Adrenal gland (tissue), 12 donors: ENCODE measurements around the gene CCDC57. TPM values are rescaled to one million over a fixed set of nuclear protein-coding genes. Genes with fewer than 3 reads are reported as not detected.
A peak's percentile ranks its signal among the peaks of the same experiment; 100 is the strongest.
"Not testable (repeated sequence)": the region's sequence is repeated elsewhere in the genome, so short reads cannot be mapped to it uniquely, and the experiment has no call there.

Experiments used
- DNase-seq, 7 donors: peaks; one replicate each; pipeline ENCODE4 v3.0.0-alpha.2; 2019 to 2020
- H3K27ac ChIP-seq, 5 donors: fragments of 200-600 bp; sonication (generic) in 4 of 5; 1 replicate in 3 of 5; 2 replicates in 2 of 5; pipeline versions ENCODE4 v1.5.1 to v1.8.0; 2016 to 2020; ENCODE audit warnings: mild to moderate bottlenecking in 1 of 5
- H3K27me3 ChIP-seq: fragments of 200-600 bp; 2 replicates; pipeline ENCODE4 v1.8.0; 2021
- H3K36me3 ChIP-seq, 2 donors: fragments of 200-600 bp; replicated peaks in 1 of 2; 1 replicate in 1 of 2; 2 replicates in 1 of 2; pipeline versions ENCODE4 v1.5.1 to v1.8.0; 2018 to 2022
- H3K4me1 ChIP-seq, 2 donors: fragments of 200-600 bp; replicated peaks in 1 of 2; 1 replicate in 1 of 2; 2 replicates in 1 of 2; pipeline versions ENCODE4 v1.5.1 to v1.8.0; 2018 to 2021
- H3K4me3 ChIP-seq, 4 donors: fragments of 200-600 bp; sonication (generic) in 3 of 4; one replicate each; pipeline ENCODE4 v1.5.1; 2016 to 2018
- H3K9me3 ChIP-seq, 3 donors: fragments of 200-600 bp; sonication (generic) in 1 of 3; replicated peaks in 1 of 3; 1 replicate in 2 of 3; 2 replicates in 1 of 3; pipeline versions ENCODE4 v1.5.1 to v1.8.0; 2016 to 2021
- CTCF ChIP-seq, 6 experiments: fragments of 450-650 bp in 4 of 6; fragments of 200-600 bp in 2 of 6; sonication (generic) in 1 of 6; IDR thresholded peaks; 1 replicate in 5 of 6; 2 replicates in 1 of 6; pipeline versions ENCODE4 v1.5.1 to v1.8.0; 2016 to 2021; ENCODE audit warnings: antibody characterized with exemption in 6 of 6, mild to moderate bottlenecking in 2 of 6, moderate library complexity in 1 of 6
- POLR2A ChIP-seq, 2 donors: fragments of 450-650 bp; IDR thresholded peaks; one replicate each; pipeline ENCODE4 v1.6.1; 2017; ENCODE audit warnings: antibody characterized with exemption in 2 of 2, mild to moderate bottlenecking in 2 of 2, moderate library complexity in 1 of 2
- WGBS, 4 donors: extraction: QIAGEN DNeasy Blood & Tissue Kit in 2 of 4; methylation state at CpG; one replicate each; pipeline versions ENCODE4 v1.1.5 to v1.1.7; 2013 to 2017; 5-methylcytosine and 5-hydroxymethylcytosine counted together
- intact Hi-C, 2 donors: fragments of 100-400 bp; cut with DNase I; formaldehyde crosslinking; loops; one replicate each; pipeline versions ENCODE4 v1.14.1 to v1.15.0; 2022 to 2023
- polyA plus RNA-seq, 3 donors: library from polyadenylated mRNA; stranded (reverse); fragments of 200-250 nt in 2 of 3; fragments of 350-450 nt in 1 of 3; fragmentation: Illumina TruSeq in 1 of 3; extraction: RNeasy Lipid Tissue Mini Kit (QIAGEN cat#74804) in 1 of 3; gene quantifications; one replicate each; pipeline ENCODE4 v1.2.3, GENCODE V29; 2013 to 2014
- total RNA-seq, 9 donors: library from RNA; depleted of rRNA in 4 of 9; stranded (reverse); fragments of >200 nt in 4 of 9; fragments of 120-200 nt in 1 of 9; fragmentation: NEBNext Ultra II Directional in 1 of 9; extraction: Animal tissue kit (Norgen Biotek cat#: 25700) in 1 of 9; gene quantifications; one replicate each; pipeline versions ENCODE4 v1.1.0 to v1.2.4, GENCODE V29; 2013 to 2023
- donor health status: healthy with polysubstance abuse.
- donor health status: Bipolar disorder and iron deficiency.
- donor health status: DM: yes; HTN: yes; CAD: no.
- donor health status: DM: no; HTN: no; CAD: no.
- donor health status: DM: no; HTN: no; CAD: no.
- donor health status: DM: yes; HTN: yes; CAD: no.

Gene CCDC57
- total and polyA plus RNA-seq, 12 donors = 7.1 to 275 (median 28.8) TPM

GRCh38 chr17:82215095-82215971, 2.7 kb upstream of the CCDC57 start:
- Histone ChIP-seq H3K4me3 (no peak overlapping the region), H3K4me1 (peaks cover 36 to 39% of the 10 kb centered on the region in 2 donors), H3K27ac (peak overlapping the region in 4 of 5 donors; percentile 70 to 97 (median 85)), H3K27me3 (no peaks in the 10 kb centered on the region), H3K9me3 (no peaks in the 10 kb centered on the region), H3K36me3 (no peaks in the 10 kb centered on the region)
- DNase-seq = peak in 4 of 7 donors; percentile 50 to 63 (median 54)
- no peak for TF ChIP-seq CTCF (IDR thresholded peaks at IDR 0.05)
- no peak for TF ChIP-seq POLR2A (IDR thresholded peaks at IDR 0.05)
- intact Hi-C loops = no loop called here
- WGBS, 4 donors = 67 to 76% (median 73%) methylated on average over 22 to 25 of the region's 25 CpGs

GRCh38 chr17:82214012-82214628, 1.5 kb upstream of the CCDC57 start:
- no peak for TF ChIP-seq POLR2A (IDR thresholded peaks at IDR 0.05)
- no peak for TF ChIP-seq CTCF (IDR thresholded peaks at IDR 0.05)
- H3K36me3 ChIP-seq = no peaks in the 10 kb centered on the region
- WGBS, 4 donors = 80 to 90% (median 87%) methylated on average over 3 to 11 of the region's 11 CpGs
- peaks cover 36 to 39% of the 10 kb centered on the region in 2 donors for H3K4me1 ChIP-seq
- no peak for DNase-seq
- no peaks in the 10 kb centered on the region for H3K9me3 ChIP-seq
- H3K4me3 ChIP-seq = no peak overlapping the region
- H3K27me3 ChIP-seq = no peaks in the 10 kb centered on the region
- intact Hi-C loops = no loop called here
- H3K27ac ChIP-seq = peak overlapping the region in 1 of 5 donors; percentile 97

- Histone ChIP-seq H3K36me3 (no peaks in the 10 kb centered on the region), H3K27me3 (no peaks in the 10 kb centered on the region), H3K27ac (peak overlapping the region in 4 of 5 donors; percentile 14 to 85 (median 68)), H3K4me3 (peak overlapping the region; percentile 44 to 91 (median 82)), H3K9me3 (no peaks in the 10 kb centered on the region), H3K4me1 (peaks cover 36 to 39% of the 10 kb centered on the region in 2 donors)
- 7 to 32% (median 14%) methylated on average over 8 to 37 of the region's 37 CpGs for whole genome bisulfite sequencing, 4 donors
- TF ChIP-seq CTCF (IDR thresholded peaks at IDR 0.05) (no peak), POLR2A (IDR thresholded peaks at IDR 0.05) (no peak)
- intact Hi-C loops = no loop called here
- DNase-seq = peak in 5 of 7 donors; percentile 49 to 79 (median 61)
These were observed 789 bp upstream of the CCDC57 start for GRCh38 chr17:82213251-82214011.

- H3K4me3 ChIP-seq, intact Hi-C loops, H3K27ac ChIP-seq, H3K27me3 ChIP-seq, H3K9me3 ChIP-seq, H3K36me3 ChIP-seq, DNase-seq: not testable (repeated sequence)
- peaks cover 13 to 23% of the 10 kb centered on the region in 2 donors for H3K4me1 ChIP-seq
- 93 to 96% (median 95%) methylated on average over 11 of the region's 11 CpGs for WGBS, 4 donors
These were observed 2.0 kb downstream of the CCDC57 start for GRCh38 chr17:82210655-82211054.
